CD4-positive, alpha-beta T cell treated with Interleukin-4 for 4 hours (primary cell): Measurements from ENCODE around the gene RAVER2.
A peak's percentile ranks its signal among the peaks of the same experiment; 100 is the strongest.
"Not testable (repeated sequence)": the region's sequence is repeated elsewhere in the genome, so short reads cannot be mapped to it uniquely, and the experiment has no call there.

Experiments used
- DNase-seq: peaks from one replicate; pipeline ENCODE4 v3.0.0-alpha.2; 2020

The RAVER2 gene, protein sequence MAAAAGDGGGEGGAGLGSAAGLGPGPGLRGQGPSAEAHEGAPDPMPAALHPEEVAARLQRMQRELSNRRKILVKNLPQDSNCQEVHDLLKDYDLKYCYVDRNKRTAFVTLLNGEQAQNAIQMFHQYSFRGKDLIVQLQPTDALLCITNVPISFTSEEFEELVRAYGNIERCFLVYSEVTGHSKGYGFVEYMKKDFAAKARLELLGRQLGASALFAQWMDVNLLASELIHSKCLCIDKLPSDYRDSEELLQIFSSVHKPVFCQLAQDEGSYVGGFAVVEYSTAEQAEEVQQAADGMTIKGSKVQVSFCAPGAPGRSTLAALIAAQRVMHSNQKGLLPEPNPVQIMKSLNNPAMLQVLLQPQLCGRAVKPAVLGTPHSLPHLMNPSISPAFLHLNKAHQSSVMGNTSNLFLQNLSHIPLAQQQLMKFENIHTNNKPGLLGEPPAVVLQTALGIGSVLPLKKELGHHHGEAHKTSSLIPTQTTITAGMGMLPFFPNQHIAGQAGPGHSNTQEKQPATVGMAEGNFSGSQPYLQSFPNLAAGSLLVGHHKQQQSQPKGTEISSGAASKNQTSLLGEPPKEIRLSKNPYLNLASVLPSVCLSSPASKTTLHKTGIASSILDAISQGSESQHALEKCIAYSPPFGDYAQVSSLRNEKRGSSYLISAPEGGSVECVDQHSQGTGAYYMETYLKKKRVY

GRCh38 chr1:64744492-64745180, at the start of gene RAVER2:
Gene RAVER2, plus strand, starts transcription at chr1:64745075. Its CDS starts 98 bp downstream, at chr1:64745173.
- DNase-seq, result peak; percentile 48

DNA sequence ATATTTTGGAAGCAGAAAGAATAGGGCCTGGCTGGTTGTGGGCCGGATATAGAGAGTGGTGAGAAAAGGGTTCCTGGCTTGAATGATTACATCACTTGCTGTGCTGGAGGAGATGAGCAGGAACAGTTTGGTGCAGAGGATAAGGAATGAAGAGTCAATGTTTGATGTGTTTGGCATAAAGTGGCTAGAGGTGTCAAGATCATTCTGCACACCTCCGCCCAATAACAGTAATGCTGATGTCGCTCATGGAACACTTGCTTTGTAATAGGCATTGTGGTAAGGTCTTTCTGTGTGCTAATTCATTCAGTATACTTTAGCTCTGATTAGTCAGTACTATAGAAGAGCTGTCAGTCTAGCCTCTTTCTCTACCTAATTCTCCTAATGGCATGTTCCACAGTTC, 48.0 kb upstream of the RAVER2 start:
- no peak for DNase-seq

DNA sequence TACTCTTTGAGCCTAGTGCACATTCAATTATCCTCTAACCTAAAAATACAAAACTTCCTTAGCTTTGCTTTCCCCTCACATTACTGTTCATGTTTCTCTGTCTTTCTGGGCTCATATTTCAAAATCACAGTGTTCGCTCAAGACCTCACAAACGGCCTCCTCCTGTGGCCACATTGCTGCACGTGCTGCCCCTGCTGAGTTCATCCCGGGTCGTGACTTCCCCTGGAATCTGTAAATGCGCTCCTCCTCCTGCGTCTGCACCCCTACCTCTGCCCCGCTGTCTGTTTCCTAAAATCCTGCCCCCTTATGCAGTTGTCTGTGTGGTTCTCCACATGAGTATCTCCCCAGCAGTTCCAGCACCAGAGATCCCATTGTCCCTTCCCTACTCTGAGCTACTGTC, 45.5 kb upstream of the RAVER2 start:
- DNase-seq, result no peak

DNA sequence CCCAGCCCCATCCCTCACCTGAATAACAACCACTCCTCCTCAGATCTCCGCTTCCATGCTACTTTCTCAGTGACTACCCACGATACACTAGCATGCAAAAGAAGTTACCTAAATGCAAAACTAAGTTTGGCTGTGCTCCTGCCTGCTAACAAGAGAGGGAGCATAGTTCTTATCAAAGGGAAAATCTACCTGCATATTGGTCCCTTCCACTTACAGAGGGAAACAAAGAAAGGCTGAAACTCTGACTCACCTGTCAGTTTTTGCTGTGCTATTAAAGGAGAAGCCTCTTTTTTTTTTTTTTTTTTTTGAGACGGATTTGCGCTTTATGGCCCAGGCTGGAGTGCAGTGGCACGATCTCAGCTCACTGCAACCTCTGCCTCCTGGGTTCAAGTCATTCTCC, 43.8 kb upstream of the RAVER2 start:
- DNase-seq, result no peak

GRCh38 chr1:64701886-64702285, 43.0 kb upstream of the RAVER2 start:
- DNase-seq, result no peak

- DNase-seq, result not testable (repeated sequence)
Observed at GRCh38 chr1:64702670-64703069, 42.2 kb upstream of the RAVER2 start.

DNA sequence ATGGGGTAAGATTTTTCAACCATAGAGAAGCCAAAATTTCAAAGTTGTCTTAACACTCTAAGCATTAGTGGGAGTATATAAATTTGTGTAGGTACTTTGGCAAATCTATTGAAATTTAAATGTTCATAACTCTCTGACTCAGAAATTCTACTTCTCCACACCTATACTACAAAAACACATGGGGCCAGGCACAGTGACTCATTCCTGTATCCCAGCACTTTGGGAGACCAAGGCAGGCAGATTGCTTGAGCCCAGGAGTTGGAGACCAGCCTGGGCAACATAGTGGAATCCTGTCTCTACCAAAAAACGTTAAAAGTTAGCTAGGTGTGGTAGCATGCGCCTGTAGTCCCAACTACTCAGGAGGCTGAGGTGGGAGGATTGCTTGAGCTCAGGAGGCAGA, 41.3 kb upstream of the RAVER2 start:
- DNase-seq, result no peak

DNA sequence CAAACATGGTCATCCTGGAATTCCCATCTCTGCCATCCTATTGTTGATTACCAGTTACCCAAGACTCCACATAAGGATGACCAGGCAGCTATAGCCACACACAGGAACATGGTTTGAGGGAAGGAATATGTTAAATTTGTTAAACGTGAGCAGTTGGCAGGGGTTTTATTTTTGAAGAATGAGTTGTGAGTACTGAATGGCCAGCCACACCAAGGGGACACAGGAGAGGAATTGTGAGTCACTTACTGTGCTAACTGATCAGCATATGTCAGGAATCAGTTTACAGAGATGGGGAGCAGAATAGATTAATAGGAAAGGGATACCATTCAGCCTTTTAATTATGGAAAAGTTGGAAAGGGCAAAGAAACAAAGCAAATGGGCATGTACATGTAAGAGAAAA, 39.3 kb upstream of the RAVER2 start:
- DNase-seq, result no peak

- DNase-seq, result no peak
Observed at GRCh38 chr1:64711266-64711665, 33.6 kb upstream of the RAVER2 start.

DNA sequence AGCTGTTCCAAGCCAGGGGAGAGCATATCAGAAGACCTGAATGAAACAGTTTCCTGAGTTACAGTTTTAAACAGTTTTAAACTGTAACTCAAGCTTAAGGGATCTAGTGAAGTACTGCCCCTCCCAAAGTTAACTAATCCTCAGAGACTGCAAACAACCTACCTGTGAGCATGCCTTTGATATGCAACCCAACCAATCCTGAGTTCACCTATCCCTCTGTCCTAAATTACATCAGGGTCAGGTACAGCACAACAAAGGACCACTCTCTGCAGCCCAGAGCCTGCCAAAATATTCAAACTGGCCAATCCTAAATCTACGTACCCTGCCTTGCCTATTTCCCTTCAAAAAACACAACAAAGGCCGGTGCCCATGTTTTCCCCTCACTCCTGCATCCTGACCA, 32.8 kb upstream of the RAVER2 start:
- no peak for DNase-seq

- DNase-seq, result no peak
Observed at GRCh38 chr1:64715186-64715585, 29.7 kb upstream of the RAVER2 start.

DNA sequence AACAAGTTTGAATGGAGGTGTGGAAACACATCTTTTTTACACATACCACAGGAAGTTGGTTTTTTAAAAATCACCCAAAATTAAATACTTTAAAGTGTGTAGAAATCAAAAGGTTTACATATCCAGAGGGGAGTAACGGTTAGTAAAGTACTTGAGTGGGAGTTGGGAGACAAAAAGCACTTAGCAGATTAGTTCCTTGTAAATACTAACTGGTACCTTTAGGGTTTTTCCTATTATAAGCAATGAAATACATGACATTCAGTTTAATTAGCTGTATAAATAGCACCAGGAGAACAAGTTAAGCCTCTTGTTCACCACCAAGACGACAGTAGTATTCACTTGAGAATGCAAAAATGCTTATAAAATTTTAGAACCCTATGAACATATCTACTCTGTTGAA, 23.7 kb upstream of the RAVER2 start:
- DNase-seq, result no peak

DNA sequence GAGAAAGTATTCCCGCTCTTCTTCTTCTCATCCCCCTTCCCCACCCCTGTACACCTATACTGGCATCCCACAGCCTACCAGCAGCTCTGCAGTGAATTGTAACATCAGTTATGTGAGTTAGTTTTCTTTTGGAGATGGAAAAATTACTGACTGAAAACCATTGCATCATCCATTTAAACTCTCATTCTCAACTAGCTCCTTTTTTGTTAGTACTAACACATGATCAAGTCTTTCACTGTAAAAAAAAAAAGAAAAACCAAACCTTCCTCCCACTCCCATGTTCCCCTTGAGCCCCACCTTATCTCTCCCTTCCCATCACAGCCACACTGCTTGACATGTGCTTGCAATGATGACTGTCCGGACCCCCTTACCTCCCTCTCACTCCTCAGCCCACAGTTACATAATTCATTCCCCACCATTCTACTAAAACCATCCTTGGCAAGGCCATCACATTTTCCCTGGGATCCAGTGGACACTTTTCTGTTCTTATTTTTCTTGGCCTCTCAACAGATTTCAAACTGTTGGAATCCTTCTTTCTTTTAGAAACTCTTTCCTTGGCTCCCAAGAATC, 23.2 kb upstream of the RAVER2 start:
- no peak for DNase-seq

DNA sequence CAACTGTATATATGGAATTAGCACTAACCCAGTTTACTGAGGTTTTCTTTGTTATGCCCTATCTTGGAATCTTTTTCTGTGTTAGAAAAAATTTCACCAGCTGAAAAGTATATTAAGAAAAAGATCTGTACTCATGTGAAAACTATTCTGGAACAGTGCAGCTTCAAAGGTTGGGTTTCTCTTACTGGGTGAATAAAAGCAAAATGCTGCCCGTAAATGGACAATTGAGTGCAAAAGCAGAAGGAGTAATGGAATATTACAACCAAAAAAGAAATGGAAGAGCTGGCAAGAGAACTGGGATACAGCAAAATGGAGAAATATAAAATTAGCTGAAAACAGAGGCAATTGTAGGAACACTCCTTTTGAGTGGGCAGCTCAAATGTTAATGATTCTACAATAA, 17.0 kb upstream of the RAVER2 start:
- no peak for DNase-seq

DNA sequence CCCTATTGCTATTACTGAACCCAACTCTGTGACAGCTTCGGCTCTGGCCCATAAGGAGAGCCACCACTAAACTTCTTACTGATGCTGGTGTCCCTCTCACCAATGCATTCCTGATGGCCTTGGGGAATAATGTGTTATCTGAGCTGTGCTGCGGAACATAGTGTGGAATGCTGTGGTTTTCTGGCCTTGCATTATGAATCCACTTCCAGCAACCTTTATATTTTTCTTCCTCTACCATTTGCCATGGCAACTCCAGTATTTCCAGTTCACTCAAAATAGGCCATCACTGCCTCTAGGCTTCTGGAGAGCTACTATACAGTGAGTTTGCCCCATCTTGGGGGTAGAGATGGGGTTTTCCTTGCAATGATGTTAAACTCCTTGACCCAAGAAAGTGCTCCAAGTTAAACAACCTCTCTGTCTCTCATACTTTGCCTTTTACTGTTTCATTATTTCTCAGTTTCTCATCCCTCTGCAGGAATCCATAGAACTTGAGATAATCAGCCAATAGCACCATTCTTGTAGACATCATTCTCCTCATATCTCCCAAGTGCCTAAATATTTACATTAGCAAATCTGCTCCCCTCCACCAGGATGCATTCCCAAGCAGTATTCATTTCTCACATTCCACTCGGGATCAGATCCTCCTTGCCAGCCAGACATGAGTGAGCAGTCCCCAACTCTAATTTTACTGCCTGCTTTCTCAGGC, 11.1 kb upstream of the RAVER2 start:
- DNase-seq, result no peak

DNA sequence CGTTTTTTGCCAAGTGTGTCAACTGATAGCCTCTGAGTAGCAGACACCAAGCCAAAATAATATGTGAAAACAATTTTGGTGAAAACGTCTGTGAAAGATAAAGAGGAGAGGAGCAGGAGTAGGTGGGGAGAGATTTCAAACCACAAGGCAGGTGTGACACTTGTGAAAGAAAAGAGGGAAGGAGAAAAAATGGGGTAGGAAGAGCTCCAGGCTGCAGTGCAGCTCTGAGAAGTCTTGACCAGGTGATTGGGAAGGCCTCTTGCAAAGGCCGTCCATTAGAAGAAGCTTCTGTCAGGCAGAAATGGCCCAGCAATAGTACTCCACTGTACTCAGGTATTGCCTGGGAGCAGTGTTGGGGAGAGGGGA, 10.6 kb upstream of the RAVER2 start:
- DNase-seq, result no peak

- DNase-seq, result not testable (repeated sequence)
Observed at GRCh38 chr1:64740687-64741086, 4.2 kb upstream of the RAVER2 start.

- no peak for DNase-seq
Observed at GRCh38 chr1:64743954-64744491, 852 bp upstream of the RAVER2 start.

GRCh38 chr1:64745181-64745985, 508 bp downstream of the RAVER2 start:
- no peak for DNase-seq

DNA sequence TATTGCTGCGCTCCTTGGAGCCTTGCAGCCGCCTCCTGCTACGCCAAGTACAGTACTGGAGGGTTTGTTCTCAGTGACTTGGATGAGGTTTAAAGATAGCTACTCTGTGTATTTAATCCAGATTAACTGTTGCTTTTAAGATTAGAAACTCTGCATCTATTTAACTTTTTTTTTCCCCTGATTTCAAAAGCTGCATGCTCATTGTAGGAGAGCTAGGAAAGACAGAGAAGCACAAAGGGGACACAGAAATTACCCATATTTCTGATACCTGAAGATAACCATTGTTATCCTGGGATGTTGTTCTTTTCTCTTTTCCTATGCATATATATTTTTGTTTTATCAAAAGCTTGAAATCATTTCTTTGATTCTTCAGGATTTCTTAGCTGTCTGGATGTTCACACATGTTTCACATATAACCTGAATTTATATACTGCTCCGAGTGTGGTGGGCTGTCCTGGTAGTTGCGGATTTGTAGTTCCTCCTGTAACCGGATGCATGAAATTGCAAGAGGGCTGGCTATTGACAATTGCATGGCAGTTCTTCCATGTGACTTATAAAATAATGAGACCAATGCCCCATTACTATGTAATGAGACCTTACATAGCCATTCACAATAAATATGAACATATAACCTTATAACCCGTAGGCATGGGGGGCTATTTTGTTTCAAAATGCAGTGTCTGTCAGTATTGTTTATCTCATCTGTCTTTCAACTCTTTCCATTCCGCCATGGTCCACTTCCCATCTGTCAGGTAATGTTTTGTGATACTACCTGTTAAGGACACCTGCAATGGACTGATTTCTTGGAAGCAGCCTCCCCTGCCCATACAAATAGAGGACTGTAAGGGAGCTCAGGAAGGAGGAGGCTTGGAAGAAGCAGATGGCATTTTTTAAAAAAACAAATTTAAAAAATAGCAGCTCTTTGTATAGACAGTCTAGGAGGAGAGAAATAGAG, 1.4 kb downstream of the RAVER2 start:
- DNase-seq, result no peak

GRCh38 chr1:64748222-64748621, 3.3 kb downstream of the RAVER2 start:
- DNase-seq, result no peak
